22Rv1 (cell line): ENCODE results near the gene CTNND2.

Experiments used
- H3K27ac ChIP-seq: fragments of 450-650 bp; 2 replicates; pipeline ENCODE4 v1.5.1; 2017
- CTCF ChIP-seq: fragments of 450-650 bp; IDR thresholded peaks from 2 replicates; pipeline ENCODE4 v1.5.1; 2017; ENCODE audit warnings: mild to moderate bottlenecking
- ZFX ChIP-seq: fragments of 450-650 bp; IDR thresholded peaks from 2 replicates; pipeline ENCODE4 v1.6.1; 2017; ENCODE audit warnings: antibody characterized with exemption, borderline replicate concordance

Gene CTNND2

GRCh38 chr5:11377896-11378295 lies 526.4 kb downstream of the CTNND2 start:
- no peak for TF ChIP-seq CTCF
- no peak for TF ChIP-seq ZFX

DNA sequence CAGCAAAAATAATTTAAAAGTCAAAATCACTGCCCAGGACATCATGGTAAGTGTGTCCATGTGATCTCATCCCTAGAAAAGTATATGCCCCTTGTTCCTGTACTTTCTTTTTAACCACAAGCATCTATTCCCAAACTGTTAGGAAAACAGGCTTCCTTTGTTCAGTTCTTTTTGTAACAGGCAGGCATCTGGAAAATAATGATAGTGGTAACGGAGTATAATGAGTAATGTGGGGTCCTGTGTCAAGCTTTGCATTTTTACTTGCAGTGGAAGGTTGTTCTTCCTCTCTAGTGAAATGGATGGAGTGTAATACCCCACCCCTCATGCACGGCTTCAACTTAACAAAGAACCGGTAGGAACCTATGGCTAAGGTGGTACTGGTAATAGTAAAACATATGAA lies 532.1 kb downstream of the CTNND2 start:
- no peak overlapping the region for H3K27ac ChIP-seq
- TF ChIP-seq ZFX (no peak), CTCF (no peak)

More at GRCh38 chr5:11377896-11378295, 526.4 kb downstream of the CTNND2 start:
- H3K27ac ChIP-seq: no peak overlapping the region

DNA sequence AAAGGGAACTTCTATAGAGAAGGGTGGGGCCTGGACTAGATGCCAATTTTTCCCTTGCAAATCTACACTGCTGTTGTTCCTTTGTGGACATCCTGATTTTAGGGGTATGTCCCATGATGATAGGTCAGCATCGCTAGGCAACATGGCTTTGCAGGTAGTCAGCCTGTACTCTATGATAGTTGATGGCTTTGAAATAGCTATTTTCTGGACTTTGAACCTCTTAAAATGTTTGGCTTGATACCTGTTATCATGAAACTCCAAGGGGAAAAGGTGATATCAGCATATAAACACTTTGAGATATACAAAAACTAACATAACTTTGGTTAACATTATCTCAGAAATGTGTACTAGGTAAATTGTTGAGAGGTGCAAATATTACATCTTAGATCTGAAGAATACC lies 533.2 kb downstream of the CTNND2 start:
- no peak overlapping the region for H3K27ac ChIP-seq
- TF ChIP-seq ZFX (no peak), CTCF (no peak)

DNA sequence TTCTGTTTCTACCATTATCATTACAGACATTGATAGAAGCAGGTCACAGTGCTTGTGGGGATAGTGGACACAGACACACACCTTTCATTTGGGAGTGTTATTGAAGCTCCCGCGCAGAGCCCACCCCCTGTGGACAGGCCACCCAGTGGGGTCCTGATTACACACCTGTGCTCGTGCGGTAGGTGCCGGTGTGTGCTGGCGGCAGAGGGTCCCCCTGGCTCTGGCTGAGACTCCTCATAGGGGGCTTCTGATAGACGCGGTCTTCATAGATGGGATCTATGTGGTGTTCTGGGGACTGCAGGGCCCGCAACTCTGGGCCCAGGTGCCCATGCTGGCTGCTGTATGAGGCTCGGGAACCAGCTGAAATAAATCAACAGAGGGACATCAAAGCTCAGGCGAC lies 539.7 kb downstream of the CTNND2 start:
- no peak for TF ChIP-seq CTCF
- no peak for TF ChIP-seq ZFX

GRCh38 chr5:11363631-11364178 lies 540.5 kb downstream of the CTNND2 start:
- H3K27ac ChIP-seq: no peak overlapping the region
- no peak for TF ChIP-seq ZFX
- no peak for TF ChIP-seq CTCF

More for the DNA sequence above, 539.7 kb downstream of the CTNND2 start:
- no peak overlapping the region for H3K27ac ChIP-seq

DNA sequence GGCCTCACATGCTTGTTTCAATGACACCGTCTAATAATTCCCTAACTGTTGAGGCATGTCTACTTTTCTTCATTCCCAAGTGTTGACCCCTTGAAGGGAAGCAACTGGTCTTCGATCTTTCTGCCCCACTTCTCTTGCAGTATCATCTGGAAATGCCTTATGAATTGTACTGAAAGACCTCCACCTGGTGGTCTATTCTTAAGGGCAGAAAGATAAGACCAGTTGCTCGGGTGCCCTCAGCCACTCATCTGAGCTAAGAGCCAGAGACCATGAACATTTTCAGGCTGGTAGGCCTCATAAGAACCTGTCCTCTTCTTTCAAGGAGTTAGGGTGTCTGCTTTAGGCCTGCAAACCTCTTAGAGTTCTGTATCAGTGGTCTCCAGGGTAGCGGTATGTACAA lies 542.5 kb downstream of the CTNND2 start:
- no peak for TF ChIP-seq CTCF
- no peak for TF ChIP-seq ZFX

GRCh38 chr5:11357928-11358327 lies 546.3 kb downstream of the CTNND2 start:
- TF ChIP-seq ZFX (no peak), CTCF (no peak)
- no peak overlapping the region for H3K27ac ChIP-seq

More for the DNA sequence above, 542.5 kb downstream of the CTNND2 start:
- no peak overlapping the region for H3K27ac ChIP-seq
